Right ventricle myocardium inferior (tissue), 1 donor: Measurements from ENCODE around the gene MRPL58. TPM values are rescaled to one million over a fixed set of nuclear protein-coding genes. Genes with fewer than 3 reads are reported as not detected.
A peak's percentile ranks its signal among the peaks of the same experiment; 100 is the strongest.
"Not testable (repeated sequence)": the region's sequence is repeated elsewhere in the genome, so short reads cannot be mapped to it uniquely, and the experiment has no call there.

ENCODE experiments used
- ATAC-seq: fragments of 200-7000 bp; cut with Tn5 transposase; one replicate; pipeline ENCODE4 v1.9.1; 2020; ENCODE audit warnings: mild to moderate bottlenecking, moderate library complexity
- DNase-seq: peaks from one replicate; pipeline ENCODE4 v3.0.0; 2021; ENCODE audit errors: missing footprints
- intact Hi-C: fragments of 100-400 bp; cut with DNase I; formaldehyde crosslinking; loops from one replicate; pipeline ENCODE4 v1.11.0; 2022
- long read RNA-seq: library from polyadenylated mRNA; unstranded; transcript quantifications from one replicate; pipeline ENCODE4 v2.0.0, GENCODE V29; 2021
- total RNA-seq: library from RNA; stranded (reverse); fragmentation: NEBNext Ultra II Directional; extraction: Animal tissue kit (Norgen Biotek cat#: 25700); gene quantifications from one replicate; pipeline ENCODE4 v1.2.1, GENCODE V29; 2021
- donor health status: DM: no; HTN: yes; CAD: no; lungs with severe emphysema.

MRPL58 gene
- 51.4 TPM for total RNA-seq
- long read RNA-seq, partial matches to known transcripts, result 0 of 10 reads
- long read RNA-seq, other reads (novel, unspliced or antisense), result 5 of 10 reads

- DNase-seq, result peak; percentile 93
- peak; percentile 87 for ATAC-seq
- intact Hi-C loops, result loop anchor here (2.0 kb wide), 3 partner anchors 20 to 52 kb away; no protein-coding TSS in a partner anchor
Measured at GRCh38 chr17:75012346-75013091, at the start of gene MRPL58. MRPL58 (plus strand) TSS chr17:75012670; CDS start chr17:75012687, 17 bp downstream.

- intact Hi-C loops, result loop anchor here (1.0 to 5.0 kb wide), 2 partner anchors 69 to 144 kb away; partner anchors contain the start of gene ARMC7
Measured at GRCh38 chr17:74963656-74964055, 48.8 kb upstream of the MRPL58 start.

GRCh38 chr17:74964246-74964761, 48.2 kb upstream of the MRPL58 start:
- intact Hi-C loops, result loop anchor here (5.0 kb wide), 1 partner anchor 143 kb away; the partner anchor contains the start of gene ARMC7
- DNase-seq (no peak), ATAC-seq (no peak)

More at GRCh38 chr17:74963656-74964055, 48.8 kb upstream of the MRPL58 start:
- ATAC-seq, result no peak
- no peak for DNase-seq

GRCh38 chr17:74964988-74965622, 47.4 kb upstream of the MRPL58 start:
- DNase-seq, result no peak
- intact Hi-C loops, result loop anchor here (5.0 kb wide), 1 partner anchor 142 kb away; the partner anchor contains the start of gene ARMC7
- ATAC-seq, result no peak

GRCh38 chr17:74968361-74968780, 44.1 kb upstream of the MRPL58 start:
- intact Hi-C loops, result no loop called here
- DNase-seq, result no peak
- no peak for ATAC-seq

GRCh38 chr17:74969501-74969900, 43.0 kb upstream of the MRPL58 start:
- ATAC-seq, DNase-seq, intact Hi-C loops: not testable (repeated sequence)

GRCh38 chr17:74970395-74970794, 42.1 kb upstream of the MRPL58 start:
- DNase-seq (no peak), ATAC-seq (peak; percentile 14)
- intact Hi-C loops, result no loop called here

GRCh38 chr17:74971069-74971841, 41.2 kb upstream of the MRPL58 start:
- DNase-seq (no peak), ATAC-seq (no peak)
- intact Hi-C loops, result no loop called here

- ATAC-seq, result no peak
- DNase-seq, result no peak
- intact Hi-C loops, result no loop called here
Measured at GRCh38 chr17:74971842-74972106, 40.7 kb upstream of the MRPL58 start.

- peak; percentile 81 for ATAC-seq
- intact Hi-C loops, result no loop called here
- DNase-seq, result peak; percentile 80
Measured at GRCh38 chr17:74972107-74972972, 40.1 kb upstream of the MRPL58 start, which contains the start of gene HID1. HID1 (minus strand) TSS chr17:74972759; CDS start chr17:74972656, 103 bp downstream.

- DNase-seq (no peak), ATAC-seq (no peak)
- intact Hi-C loops, result no loop called here
Measured at GRCh38 chr17:74972973-74973328, 39.5 kb upstream of the MRPL58 start.

- intact Hi-C loops, result no loop called here
- DNase-seq (no peak), ATAC-seq (no peak)
Measured at GRCh38 chr17:74975943-74976342, 36.5 kb upstream of the MRPL58 start.

- DNase-seq (no peak), ATAC-seq (no peak)
- intact Hi-C loops, result no loop called here
Measured at GRCh38 chr17:74977802-74978201, 34.7 kb upstream of the MRPL58 start.

GRCh38 chr17:74978240-74978639, 34.2 kb upstream of the MRPL58 start:
- intact Hi-C loops, result no loop called here

GRCh38 chr17:74979408-74980146, 32.9 kb upstream of the MRPL58 start:
- ATAC-seq (no peak), DNase-seq (no peak)
- intact Hi-C loops, result no loop called here

More at GRCh38 chr17:74978240-74978639, 34.2 kb upstream of the MRPL58 start:
- no peak for DNase-seq
- no peak for ATAC-seq

GRCh38 chr17:74981318-74981978, 31.0 kb upstream of the MRPL58 start:
- intact Hi-C loops, result no loop called here
- DNase-seq (no peak), ATAC-seq (no peak)
